ENCODE data around the gene TTC5.
"Not testable (repeated sequence)": the region's sequence is repeated elsewhere in the genome, so short reads cannot be mapped to it uniquely, and the experiment has no call there.

The TTC5 gene

GRCh38 chr14:20264361-20264760 lies 41.4 kb downstream of the TTC5 start:
- H3K4me1 Mint-ChIP-seq (ENCODE audit: low read depth); DNase-seq; H3K9me3 Mint-ChIP-seq; H3K27me3 Mint-ChIP-seq; H3K4me3 Mint-ChIP-seq; H3K27ac Mint-ChIP-seq: not testable (repeated sequence)
- H3K36me3 Mint-ChIP-seq (ENCODE audit: low read depth) = peaks cover 11% of the 10 kb centered on the region

- Mint-ChIP-seq H3K9me3 (no peaks in the 10 kb centered on the region), H3K27me3 (no peaks in the 10 kb centered on the region), H3K4me3 (no peak overlapping the region), H3K4me1 (ENCODE audit: low read depth) (no peaks in the 10 kb centered on the region), H3K27ac (no peak overlapping the region), H3K36me3 (ENCODE audit: low read depth) (peaks cover 11% of the 10 kb centered on the region)
- no peak for DNase-seq
Measured at GRCh38 chr14:20262642-20263128, 43.1 kb downstream of the TTC5 start.

GRCh38 chr14:20247646-20248246 lies 58.0 kb downstream of the TTC5 start:
- Mint-ChIP-seq H3K4me1 (ENCODE audit: low read depth) (no peaks in the 10 kb centered on the region), H3K27me3 (no peaks in the 10 kb centered on the region), H3K36me3 (ENCODE audit: low read depth) (no peaks in the 10 kb centered on the region), H3K9me3 (peaks cover 1% of the 10 kb centered on the region), H3K27ac (no peak overlapping the region), H3K4me3 (no peak overlapping the region)
- DNase-seq = no peak
